ENCODE measurements around the gene OR52I2. TPM values are rescaled to one million over a fixed set of nuclear protein-coding genes. Genes with fewer than 3 reads are reported as not detected.

The OR52I2 gene
- total RNA-seq, 1 donor from 2014 or later, result not detected

Other genes with a start within 250 kb of the OR52I2 start
- 0.45 TPM for gene OR52B4, start 213.4 kb upstream of the OR52I2 start, total RNA-seq
- gene TRIM21, start 188.0 kb upstream of the OR52I2 start, total RNA-seq, result 17.6 TPM
- 0.49 TPM for gene OR52K2, start 132.4 kb upstream of the OR52I2 start, total RNA-seq
- gene OR52K1, start 99.1 kb upstream of the OR52I2 start, total RNA-seq, result 0.04 TPM
- not detected for gene OR52M1, start 36.6 kb upstream of the OR52I2 start, total RNA-seq
- 0.13 TPM for gene OR52I1, start 12.3 kb downstream of the OR52I2 start, total RNA-seq
- 14.2 TPM for gene TRIM68, start 26.5 kb downstream of the OR52I2 start, total RNA-seq
- not detected for gene OR51D1, start 55.7 kb downstream of the OR52I2 start, total RNA-seq
- gene OR51E1, start 62.2 kb downstream of the OR52I2 start, total RNA-seq, result 1.4 TPM
- 0.45 TPM for gene OR51E2, start 116.1 kb downstream of the OR52I2 start, total RNA-seq
- not detected for gene MMP26, start 123.0 kb downstream of the OR52I2 start, total RNA-seq
- not detected for gene OR51F1, start 188.2 kb downstream of the OR52I2 start, total RNA-seq
- gene OR52R1, start 222.6 kb downstream of the OR52I2 start, total RNA-seq, result not detected
- not detected for gene OR51F2, start 239.6 kb downstream of the OR52I2 start, total RNA-seq